HFF-Myc (cell line): ENCODE data around the gene PIGL.
"Not testable (repeated sequence)": the region's sequence is repeated elsewhere in the genome, so short reads cannot be mapped to it uniquely, and the experiment has no call there.

ENCODE experiments used
- DNase-seq: peaks from one replicate; pipeline ENCODE4 v3.0.0-alpha.2; 2011; ENCODE audit warnings: low read depth; ENCODE audit errors: extremely low read depth
- H3K4me3 ChIP-seq: replicated peaks from 2 replicates; pipeline ENCODE4 v1.5.1; 2011; ENCODE audit warnings: low read depth, mild to moderate bottlenecking, control low read depth, low read length
- TF ChIP-seq, protein P1 (sequence below): IDR thresholded peaks from 2 replicates; pipeline ENCODE4 v1.5.1; 2012; ENCODE audit warnings: mild to moderate bottlenecking, low read depth, low read length, control low read depth; ENCODE audit errors: missing control alignments

PIGL gene

DNA sequence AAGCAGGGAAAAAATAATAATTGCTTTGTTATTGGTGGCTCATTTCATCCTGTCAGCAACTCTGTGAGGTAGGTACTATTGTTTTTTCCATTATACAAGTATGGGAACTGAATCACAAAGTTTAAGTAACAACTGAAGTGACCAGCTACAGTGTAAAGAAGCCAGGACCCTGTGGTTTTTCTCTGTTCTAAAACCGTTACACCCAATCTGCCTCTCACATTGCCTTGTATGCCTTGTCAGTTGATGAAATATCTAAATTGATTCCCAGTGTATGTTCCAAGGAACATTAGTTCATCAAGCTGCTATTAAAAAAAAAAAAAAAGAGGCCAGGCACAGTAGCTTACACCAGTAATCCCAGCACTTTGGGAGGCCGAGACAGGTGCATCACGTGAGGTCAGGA, 5.4 kb downstream of the PIGL start:
- DNase-seq = no peak
- TF ChIP-seq, protein P1, sequence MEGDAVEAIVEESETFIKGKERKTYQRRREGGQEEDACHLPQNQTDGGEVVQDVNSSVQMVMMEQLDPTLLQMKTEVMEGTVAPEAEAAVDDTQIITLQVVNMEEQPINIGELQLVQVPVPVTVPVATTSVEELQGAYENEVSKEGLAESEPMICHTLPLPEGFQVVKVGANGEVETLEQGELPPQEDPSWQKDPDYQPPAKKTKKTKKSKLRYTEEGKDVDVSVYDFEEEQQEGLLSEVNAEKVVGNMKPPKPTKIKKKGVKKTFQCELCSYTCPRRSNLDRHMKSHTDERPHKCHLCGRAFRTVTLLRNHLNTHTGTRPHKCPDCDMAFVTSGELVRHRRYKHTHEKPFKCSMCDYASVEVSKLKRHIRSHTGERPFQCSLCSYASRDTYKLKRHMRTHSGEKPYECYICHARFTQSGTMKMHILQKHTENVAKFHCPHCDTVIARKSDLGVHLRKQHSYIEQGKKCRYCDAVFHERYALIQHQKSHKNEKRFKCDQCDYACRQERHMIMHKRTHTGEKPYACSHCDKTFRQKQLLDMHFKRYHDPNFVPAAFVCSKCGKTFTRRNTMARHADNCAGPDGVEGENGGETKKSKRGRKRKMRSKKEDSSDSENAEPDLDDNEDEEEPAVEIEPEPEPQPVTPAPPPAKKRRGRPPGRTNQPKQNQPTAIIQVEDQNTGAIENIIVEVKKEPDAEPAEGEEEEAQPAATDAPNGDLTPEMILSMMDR = no peak
- H3K4me3 ChIP-seq = no peak overlapping the region

DNA sequence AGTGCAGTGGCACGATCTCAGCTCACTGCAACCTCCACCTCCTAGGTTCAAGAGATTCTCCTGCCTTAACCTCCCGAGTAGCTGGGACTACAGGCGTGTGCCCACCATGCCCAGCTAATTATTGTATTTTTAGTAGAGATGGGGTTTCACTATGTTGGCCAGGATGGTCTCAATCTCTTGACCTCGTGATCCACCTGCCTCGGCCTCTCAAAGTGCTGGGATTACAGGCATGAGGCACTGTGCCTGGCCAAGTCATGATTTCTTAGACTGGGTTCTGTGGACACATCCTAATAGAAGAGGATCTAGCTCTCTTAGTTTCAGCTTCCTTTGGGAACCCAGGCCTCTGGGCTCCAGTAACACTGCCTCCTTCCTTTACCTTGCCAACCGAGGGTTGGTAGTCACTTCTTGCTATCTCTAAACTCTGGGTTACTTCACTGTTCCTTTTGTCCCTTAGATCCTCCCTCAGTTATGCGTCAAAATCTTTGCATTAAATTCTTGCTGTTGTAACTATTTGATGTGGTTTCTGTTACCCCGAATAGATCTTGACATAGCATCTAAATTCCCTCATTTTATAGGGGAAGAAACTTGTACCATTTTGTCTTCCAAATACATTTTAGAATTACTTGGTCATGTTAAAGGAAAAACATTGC, 13.0 kb downstream of the PIGL start:
- not testable (repeated sequence) for H3K4me3 ChIP-seq

DNA sequence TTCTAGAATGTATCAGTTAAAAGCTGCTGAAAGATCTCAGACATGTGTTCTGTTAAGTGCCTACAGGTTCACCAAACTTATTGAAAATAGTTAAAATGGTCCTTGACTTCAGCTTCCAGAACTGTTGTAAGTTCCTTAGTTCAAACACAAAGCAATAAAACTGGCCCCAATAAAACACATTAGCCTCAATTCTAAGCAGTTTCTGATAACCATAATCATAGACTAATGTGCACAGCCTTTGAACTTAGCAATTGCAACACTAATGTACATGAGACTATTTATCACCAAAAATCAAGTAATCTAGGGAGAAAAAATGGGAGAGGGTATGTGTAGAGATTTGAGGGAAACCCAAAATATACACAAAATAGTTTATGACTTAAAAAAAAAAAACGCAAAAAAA, 15.4 kb downstream of the PIGL start:
- DNase-seq = no peak
- TF ChIP-seq, protein P1 = no peak
- no peak overlapping the region for H3K4me3 ChIP-seq

More for the DNA sequence above, 13.0 kb downstream of the PIGL start:
- not testable (repeated sequence) for DNase-seq

DNA sequence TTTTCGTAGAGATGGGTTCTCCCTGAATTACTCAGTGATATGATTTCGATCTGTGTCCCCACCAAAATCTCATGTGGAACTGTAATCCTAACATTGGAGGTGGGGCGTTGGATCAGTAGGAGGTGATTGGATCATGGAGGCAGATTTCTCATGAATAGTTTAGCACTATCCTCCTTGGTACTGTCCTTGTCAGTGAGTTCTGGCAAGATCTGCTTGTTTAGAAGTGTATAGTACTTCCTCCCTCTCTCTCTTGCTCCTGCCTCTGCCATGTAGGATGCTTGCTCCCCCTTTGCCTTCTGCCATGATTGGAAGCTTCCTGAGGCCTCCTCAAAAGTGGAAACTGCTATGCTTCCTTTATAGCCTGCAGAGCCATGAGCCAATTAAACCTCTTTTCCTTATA, 22.9 kb downstream of the PIGL start:
- H3K4me3 ChIP-seq = no peak overlapping the region
- TF ChIP-seq, protein P1 = no peak
- no peak for DNase-seq

DNA sequence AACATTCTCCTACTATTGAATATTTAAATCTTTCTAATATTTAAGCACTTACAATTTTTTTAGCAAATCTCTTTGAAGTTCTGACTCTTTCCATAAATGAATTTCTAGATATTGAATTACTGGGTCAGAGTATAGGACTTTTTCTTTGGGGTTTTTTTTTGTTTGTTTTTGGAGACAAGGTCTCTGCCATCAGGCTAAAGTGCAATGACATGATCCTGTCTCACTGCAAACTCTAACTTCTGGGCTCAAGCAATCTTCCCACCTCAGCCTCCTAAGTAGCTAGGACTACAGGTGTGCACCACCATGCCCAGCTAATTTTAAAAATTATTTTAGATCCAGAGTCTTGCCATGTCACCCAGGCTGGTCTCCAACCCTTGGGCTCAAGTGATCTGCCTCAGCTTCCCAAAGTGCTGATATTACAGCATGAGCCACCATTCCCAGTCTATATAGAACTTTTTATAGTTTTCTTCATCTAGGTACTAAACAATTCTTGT, 24.9 kb downstream of the PIGL start:
- TF ChIP-seq, protein P1 = no peak
- no peak for DNase-seq
- no peak overlapping the region for H3K4me3 ChIP-seq

DNA sequence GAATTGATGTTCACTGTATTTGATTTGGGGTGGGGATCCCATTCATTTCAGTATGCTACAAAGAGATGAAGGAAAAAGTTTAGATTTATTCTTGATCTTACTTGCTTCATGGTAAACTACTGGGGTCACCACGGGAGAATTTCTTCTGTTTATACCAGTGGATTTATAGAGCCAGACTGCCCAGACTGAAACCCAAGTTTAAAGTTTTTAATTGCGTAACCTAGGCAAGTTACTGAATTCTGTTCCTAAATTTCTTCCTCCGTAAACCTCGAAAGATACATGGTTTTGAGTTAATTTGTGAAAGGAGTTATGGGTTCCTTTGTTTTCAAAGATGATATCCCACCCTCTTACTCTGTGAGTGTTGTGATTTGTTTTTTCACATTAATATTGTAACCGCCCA, 26.4 kb downstream of the PIGL start:
- TF ChIP-seq, protein P1 = no peak
- no peak for DNase-seq
- H3K4me3 ChIP-seq = no peak overlapping the region

DNA sequence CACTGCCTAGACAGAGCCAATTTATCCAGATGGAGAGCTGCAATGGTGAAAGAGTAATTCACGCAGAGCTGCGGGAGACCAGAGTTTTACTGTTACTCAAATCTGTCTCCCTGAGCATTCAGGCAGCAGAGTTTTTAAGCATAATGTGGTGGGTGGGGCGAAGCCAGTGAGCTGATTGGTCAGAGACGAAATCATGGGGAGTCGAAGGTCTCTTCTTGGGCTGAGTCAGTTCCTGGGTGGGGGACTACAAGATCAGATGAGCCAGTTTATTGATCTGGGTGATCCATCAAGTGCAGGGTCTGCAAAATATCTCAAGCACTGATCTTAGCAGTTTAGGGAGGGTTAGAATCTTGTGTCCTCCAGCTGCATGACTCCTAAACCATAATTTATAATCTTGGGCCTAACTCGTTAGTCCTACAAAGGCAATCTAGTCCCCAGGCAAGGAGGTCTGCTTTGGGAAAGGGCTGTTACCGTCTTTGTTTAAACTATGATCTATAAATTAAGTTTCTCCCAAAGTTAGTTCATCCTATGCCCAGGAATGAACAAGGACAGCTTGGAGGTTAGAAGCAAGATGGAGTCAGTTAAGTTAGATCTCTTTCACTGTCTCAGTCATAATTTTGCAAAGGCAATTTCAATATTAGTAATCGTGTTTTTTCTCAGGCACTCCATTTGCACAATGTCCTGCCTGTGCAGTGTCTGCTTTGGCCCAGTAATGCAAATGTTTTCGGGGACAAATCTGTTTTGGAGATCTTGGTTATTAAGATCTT, 27.0 kb downstream of the PIGL start:
- no peak for DNase-seq
- no peak overlapping the region for H3K4me3 ChIP-seq
- TF ChIP-seq, protein P1 = no peak
